ENCODE data around the gene GALNTL6.
"Not testable (repeated sequence)": the region's sequence is repeated elsewhere in the genome, so short reads cannot be mapped to it uniquely, and the experiment has no call there.

The GALNTL6 gene

GRCh38 chr4:172787111-172787510, 973.9 kb downstream of the GALNTL6 start:
- no peak overlapping the region for H3K4me3 Mint-ChIP-seq
- no peak for DNase-seq

GRCh38 chr4:172791841-172792240, 978.6 kb downstream of the GALNTL6 start:
- no peaks in the 10 kb centered on the region for H3K36me3 Mint-ChIP-seq (ENCODE audit: low read depth)
- H3K9me3 Mint-ChIP-seq: no peaks in the 10 kb centered on the region
- no peak for TF ChIP-seq CTCF (IDR thresholded peaks at IDR 0.05)
- H3K27me3 Mint-ChIP-seq (ENCODE audit: low read depth, poor library complexity): no peaks in the 10 kb centered on the region
- H3K4me1 Mint-ChIP-seq: peaks cover 7% of the 10 kb centered on the region
- no peak overlapping the region for H3K27ac Mint-ChIP-seq
- H3K4me3 Mint-ChIP-seq: no peak overlapping the region
- no peak for DNase-seq

More at GRCh38 chr4:172787111-172787510, 973.9 kb downstream of the GALNTL6 start:
- no peaks in the 10 kb centered on the region for H3K27me3 Mint-ChIP-seq (ENCODE audit: low read depth, poor library complexity)
- no peaks in the 10 kb centered on the region for H3K9me3 Mint-ChIP-seq
- no peaks in the 10 kb centered on the region for H3K36me3 Mint-ChIP-seq (ENCODE audit: low read depth)
- no peak for TF ChIP-seq CTCF (IDR thresholded peaks at IDR 0.05)
- peaks cover 24% of the 10 kb centered on the region for H3K4me1 Mint-ChIP-seq
- peak overlapping the region; percentile 66 for H3K27ac Mint-ChIP-seq

- Mint-ChIP-seq H3K9me3 (no peaks in the 10 kb centered on the region), H3K27me3 (ENCODE audit: low read depth, poor library complexity) (no peaks in the 10 kb centered on the region), H3K36me3 (ENCODE audit: low read depth) (no peaks in the 10 kb centered on the region), H3K27ac (peak overlapping the region; percentile 37), H3K4me1 (no peaks in the 10 kb centered on the region), H3K4me3 (no peak overlapping the region)
- DNase-seq: no peak
- TF ChIP-seq CTCF (IDR thresholded peaks at IDR 0.05): no peak
Observed at GRCh38 chr4:172793565-172794306, 980.5 kb downstream of the GALNTL6 start.

GRCh38 chr4:172794307-172794703, 981.1 kb downstream of the GALNTL6 start:
- H3K27me3 Mint-ChIP-seq (ENCODE audit: low read depth, poor library complexity): no peaks in the 10 kb centered on the region
- TF ChIP-seq CTCF (IDR thresholded peaks at IDR 0.05): no peak
- DNase-seq: no peak
- H3K36me3 Mint-ChIP-seq (ENCODE audit: low read depth): no peaks in the 10 kb centered on the region
- H3K4me1 Mint-ChIP-seq: no peaks in the 10 kb centered on the region
- H3K27ac Mint-ChIP-seq: no peak overlapping the region
- H3K4me3 Mint-ChIP-seq: no peak overlapping the region
- H3K9me3 Mint-ChIP-seq: no peaks in the 10 kb centered on the region

DNA sequence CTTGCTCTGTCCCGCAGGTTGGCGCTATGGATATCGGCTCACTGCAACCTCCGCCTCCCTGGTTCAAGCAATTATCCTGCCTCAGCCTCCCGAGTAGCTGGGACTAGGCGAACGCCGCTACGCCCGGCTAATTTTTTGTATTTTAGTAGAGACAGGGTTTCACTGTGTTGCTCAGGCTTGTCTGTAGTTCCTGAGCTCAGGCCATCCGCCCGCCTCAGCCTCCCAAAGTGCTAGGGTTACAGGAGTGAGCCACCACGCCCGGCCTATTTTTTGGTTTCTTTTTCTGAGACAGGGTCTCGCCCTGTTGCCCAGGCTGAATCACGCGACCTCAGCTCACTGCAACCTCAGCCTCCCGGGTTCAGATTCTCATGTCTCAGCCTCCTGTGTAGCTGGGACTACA, 984.1 kb downstream of the GALNTL6 start:
- H3K4me3 Mint-ChIP-seq; H3K9me3 Mint-ChIP-seq; DNase-seq; H3K27me3 Mint-ChIP-seq (ENCODE audit: low read depth, poor library complexity); H3K27ac Mint-ChIP-seq; H3K36me3 Mint-ChIP-seq (ENCODE audit: low read depth); H3K4me1 Mint-ChIP-seq: not testable (repeated sequence)

DNA sequence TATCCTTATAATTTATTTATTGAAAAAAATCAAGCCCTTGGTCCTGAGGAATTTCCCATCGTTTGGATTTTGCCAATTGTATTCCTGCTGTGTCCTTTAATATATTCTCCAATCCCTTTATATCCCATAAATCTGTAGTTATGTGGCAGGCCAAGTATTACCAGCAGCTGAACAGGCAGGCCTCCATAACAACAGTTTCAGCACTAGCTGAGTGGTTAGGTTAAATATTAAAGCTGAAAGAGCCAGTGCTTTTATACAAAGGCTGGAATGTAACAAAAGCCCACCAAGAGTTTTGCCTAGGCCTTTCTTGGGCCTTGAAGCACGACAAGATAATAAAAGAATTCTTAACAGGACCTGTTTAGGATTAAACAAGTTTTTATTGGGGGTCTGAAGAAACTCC, 988.8 kb downstream of the GALNTL6 start:
- Mint-ChIP-seq H3K4me3 (no peak overlapping the region), H3K9me3 (no peaks in the 10 kb centered on the region), H3K4me1 (no peaks in the 10 kb centered on the region), H3K27me3 (ENCODE audit: low read depth, poor library complexity) (no peaks in the 10 kb centered on the region), H3K36me3 (ENCODE audit: low read depth) (no peaks in the 10 kb centered on the region), H3K27ac (no peak overlapping the region)
- no peak for DNase-seq
- no peak for TF ChIP-seq CTCF (IDR thresholded peaks at IDR 0.05)
